PFSK-1 (cell line): ENCODE data around the gene BTBD10.

Experiments
- FOXP2 ChIP-seq: optimal IDR thresholded peaks from 2 replicates; pipeline ENCODE3; 2011; ENCODE audit warnings: borderline replicate concordance, control low read depth, inconsistent platforms; ENCODE audit not compliant: insufficient read depth; ENCODE audit errors: extremely low read length, extremely low read depth
- POLR2AphosphoS5 ChIP-seq: IDR thresholded peaks from 2 replicates; pipeline ENCODE4 v1.6.1; 2012; ENCODE audit warnings: low read depth, mild to moderate bottlenecking, control low read depth, low read length, moderate library complexity
- SIN3A ChIP-seq: IDR thresholded peaks from 2 replicates; pipeline ENCODE4 v1.6.1; 2012; ENCODE audit warnings: mild to moderate bottlenecking, low read length, moderate library complexity, borderline replicate concordance; ENCODE audit not compliant: insufficient read depth
- TAF1 ChIP-seq: IDR thresholded peaks from 2 replicates; pipeline ENCODE4 v1.6.1; 2012; ENCODE audit warnings: low read length, control low read depth, borderline replicate concordance; ENCODE audit not compliant: insufficient read depth
- TF ChIP-seq, protein P1 (sequence below), 2 experiments: IDR thresholded peaks; 2 replicates each; pipeline versions ENCODE4 v1.6.1 to v1.8.0; 2011 to 2012; ENCODE audit warnings: low read depth in 2 of 2, low read length in 2 of 2, control low read depth in 1 of 2, inconsistent platforms in 1 of 2, mild to moderate bottlenecking in 1 of 2, moderate library complexity in 1 of 2; ENCODE audit not compliant: insufficient read depth in 1 of 2

Gene BTBD10

DNA sequence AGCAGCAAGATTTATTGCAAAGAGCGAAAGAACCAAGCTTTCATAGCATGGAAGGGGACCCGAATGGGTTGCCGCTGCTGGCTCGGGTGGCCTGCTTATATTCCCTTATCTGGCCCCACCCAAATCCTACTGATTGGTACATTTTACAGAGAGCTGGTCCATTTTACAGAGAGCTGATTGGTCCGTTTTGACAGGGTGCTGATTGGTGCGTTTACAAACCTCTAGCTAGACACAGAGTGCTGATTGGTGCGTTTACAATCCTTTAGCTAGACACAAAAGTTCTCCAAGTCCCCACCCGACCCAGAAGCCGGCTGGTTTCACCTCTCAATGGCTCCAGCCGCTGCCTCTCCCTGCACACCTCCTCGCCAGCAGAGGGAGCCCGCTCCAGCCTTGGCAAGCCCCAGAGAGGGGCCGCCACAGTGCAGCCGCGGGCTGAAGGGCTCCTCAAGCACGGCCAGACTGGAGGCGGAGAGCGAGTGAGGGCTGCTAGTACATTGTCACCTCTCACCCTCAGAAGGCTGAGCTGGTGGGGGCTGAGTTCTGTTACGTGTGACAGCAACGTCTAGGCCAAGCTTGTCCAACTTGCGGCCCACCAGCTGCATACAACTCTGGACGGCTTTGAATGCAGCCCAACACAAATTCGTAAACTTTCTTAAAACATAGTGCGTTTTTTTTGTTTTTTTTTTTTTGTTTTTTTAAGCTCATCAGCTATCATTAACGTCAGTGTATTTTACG lies 24.1 kb upstream of the BTBD10 start:
- TF ChIP-seq, protein P1, sequence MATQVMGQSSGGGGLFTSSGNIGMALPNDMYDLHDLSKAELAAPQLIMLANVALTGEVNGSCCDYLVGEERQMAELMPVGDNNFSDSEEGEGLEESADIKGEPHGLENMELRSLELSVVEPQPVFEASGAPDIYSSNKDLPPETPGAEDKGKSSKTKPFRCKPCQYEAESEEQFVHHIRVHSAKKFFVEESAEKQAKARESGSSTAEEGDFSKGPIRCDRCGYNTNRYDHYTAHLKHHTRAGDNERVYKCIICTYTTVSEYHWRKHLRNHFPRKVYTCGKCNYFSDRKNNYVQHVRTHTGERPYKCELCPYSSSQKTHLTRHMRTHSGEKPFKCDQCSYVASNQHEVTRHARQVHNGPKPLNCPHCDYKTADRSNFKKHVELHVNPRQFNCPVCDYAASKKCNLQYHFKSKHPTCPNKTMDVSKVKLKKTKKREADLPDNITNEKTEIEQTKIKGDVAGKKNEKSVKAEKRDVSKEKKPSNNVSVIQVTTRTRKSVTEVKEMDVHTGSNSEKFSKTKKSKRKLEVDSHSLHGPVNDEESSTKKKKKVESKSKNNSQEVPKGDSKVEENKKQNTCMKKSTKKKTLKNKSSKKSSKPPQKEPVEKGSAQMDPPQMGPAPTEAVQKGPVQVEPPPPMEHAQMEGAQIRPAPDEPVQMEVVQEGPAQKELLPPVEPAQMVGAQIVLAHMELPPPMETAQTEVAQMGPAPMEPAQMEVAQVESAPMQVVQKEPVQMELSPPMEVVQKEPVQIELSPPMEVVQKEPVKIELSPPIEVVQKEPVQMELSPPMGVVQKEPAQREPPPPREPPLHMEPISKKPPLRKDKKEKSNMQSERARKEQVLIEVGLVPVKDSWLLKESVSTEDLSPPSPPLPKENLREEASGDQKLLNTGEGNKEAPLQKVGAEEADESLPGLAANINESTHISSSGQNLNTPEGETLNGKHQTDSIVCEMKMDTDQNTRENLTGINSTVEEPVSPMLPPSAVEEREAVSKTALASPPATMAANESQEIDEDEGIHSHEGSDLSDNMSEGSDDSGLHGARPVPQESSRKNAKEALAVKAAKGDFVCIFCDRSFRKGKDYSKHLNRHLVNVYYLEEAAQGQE (IDR thresholded peaks at IDR 0.05; ENCODE audit: insufficient read depth in 1 of 2, low read depth in 2 of 2, low read length in 2 of 2): no peak
- TF ChIP-seq FOXP2 (no peak), TAF1 (no peak), SIN3A (no peak), POLR2AphosphoS5 (no peak)

GRCh38 chr11:13480198-13480597 lies 17.2 kb upstream of the BTBD10 start:
- TF ChIP-seq SIN3A: no peak
- no peak for TF ChIP-seq TAF1
- TF ChIP-seq, protein P1 (IDR thresholded peaks at IDR 0.05; ENCODE audit: insufficient read depth in 1 of 2, low read depth in 2 of 2, low read length in 2 of 2): no peak
- TF ChIP-seq FOXP2: no peak
- no peak for TF ChIP-seq POLR2AphosphoS5

GRCh38 chr11:13479688-13480087 lies 16.7 kb upstream of the BTBD10 start:
- TF ChIP-seq FOXP2: no peak
- TF ChIP-seq, protein P1 (IDR thresholded peaks at IDR 0.05; ENCODE audit: insufficient read depth in 1 of 2, low read depth in 2 of 2, low read length in 2 of 2): no peak
- TF ChIP-seq TAF1: no peak
- TF ChIP-seq POLR2AphosphoS5: no peak
- TF ChIP-seq SIN3A: no peak

- TF ChIP-seq, protein P1 (IDR thresholded peaks at IDR 0.05; ENCODE audit: insufficient read depth in 1 of 2, low read depth in 2 of 2, low read length in 2 of 2): no peak
- TF ChIP-seq SIN3A (no peak), FOXP2 (no peak), TAF1 (no peak), POLR2AphosphoS5 (no peak)
Measured at GRCh38 chr11:13475091-13475490, 12.1 kb upstream of the BTBD10 start.
